Glomerular visceral epithelial cell (primary cell): ENCODE results near the gene HBZ.
"Not testable (repeated sequence)": the region's sequence is repeated elsewhere in the genome, so short reads cannot be mapped to it uniquely, and the experiment has no call there.

ENCODE experiments used
- DNase-seq: peaks from one replicate; pipeline ENCODE4 v3.0.0-alpha.2; 2016; ENCODE audit errors: extremely low spot score

The HBZ gene

DNA sequence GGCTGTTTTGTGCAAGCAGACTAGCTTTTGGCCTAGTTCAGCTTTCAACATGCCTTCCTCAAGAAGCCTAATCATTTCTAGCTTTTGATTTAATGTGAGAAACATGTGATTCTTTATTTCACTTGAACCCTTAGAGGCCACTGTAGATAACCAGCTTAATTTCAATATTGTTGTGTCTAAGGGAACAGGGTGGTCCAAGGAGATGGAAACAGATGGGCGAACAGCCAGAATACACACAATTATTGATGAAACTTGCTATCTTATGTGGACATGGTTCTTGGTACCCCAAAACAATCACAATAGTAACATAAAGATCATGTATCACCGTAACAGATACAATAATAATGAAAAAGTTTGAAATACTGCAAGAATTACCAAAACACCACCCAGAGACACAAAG lies 18.7 kb upstream of the HBZ start:
- DNase-seq, result no peak

DNA sequence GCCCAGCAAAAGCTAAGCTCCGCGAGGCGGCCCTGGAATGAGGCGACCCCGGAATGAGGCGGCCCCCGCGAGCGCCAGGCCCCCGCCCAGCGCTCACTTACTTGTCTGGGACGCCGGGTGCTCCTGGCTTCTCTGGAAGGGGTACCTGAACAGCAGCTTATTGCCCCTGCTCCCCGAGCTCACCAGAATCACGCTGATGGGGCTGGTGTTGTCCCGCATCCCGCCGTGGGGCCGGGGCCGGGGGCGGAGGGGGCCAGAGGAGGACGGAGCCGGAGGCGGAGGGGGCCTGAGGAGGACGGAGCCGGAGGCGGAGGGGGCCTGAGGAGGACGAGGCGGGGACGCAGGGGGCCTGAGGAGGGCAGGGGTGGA lies 14.4 kb upstream of the HBZ start:
- DNase-seq, result no peak

DNA sequence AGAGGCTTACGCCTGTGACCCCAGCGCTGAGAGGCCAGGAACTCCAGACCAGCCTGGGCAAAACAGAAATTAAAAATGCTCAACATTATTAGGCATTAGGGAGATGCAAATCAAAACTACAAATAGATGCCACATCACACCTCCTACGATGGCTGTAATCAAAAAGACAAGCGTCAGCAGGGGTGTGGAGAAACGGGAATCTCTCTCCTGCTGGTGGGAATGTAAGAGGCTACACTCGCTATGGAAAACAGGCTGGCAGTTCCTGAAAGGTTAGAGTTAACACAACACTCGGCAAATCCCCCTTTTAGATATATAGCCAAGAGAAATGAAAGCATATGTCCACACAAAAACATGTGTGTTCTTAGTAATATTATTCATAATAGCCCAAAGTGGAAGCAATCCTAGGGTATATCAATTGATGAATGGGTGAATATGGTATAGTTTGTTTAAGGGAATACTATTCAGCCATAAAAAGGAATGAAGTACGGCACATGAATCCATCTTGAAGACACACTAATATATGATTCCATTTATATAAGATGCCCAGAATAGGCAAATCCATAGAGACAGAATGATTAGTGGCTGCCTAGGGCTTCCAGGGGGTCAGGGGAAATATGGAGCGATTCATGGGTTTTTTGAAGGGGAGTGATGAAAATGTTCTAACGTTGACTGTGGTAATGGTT lies 12.1 kb upstream of the HBZ start:
- DNase-seq, result no peak

DNA sequence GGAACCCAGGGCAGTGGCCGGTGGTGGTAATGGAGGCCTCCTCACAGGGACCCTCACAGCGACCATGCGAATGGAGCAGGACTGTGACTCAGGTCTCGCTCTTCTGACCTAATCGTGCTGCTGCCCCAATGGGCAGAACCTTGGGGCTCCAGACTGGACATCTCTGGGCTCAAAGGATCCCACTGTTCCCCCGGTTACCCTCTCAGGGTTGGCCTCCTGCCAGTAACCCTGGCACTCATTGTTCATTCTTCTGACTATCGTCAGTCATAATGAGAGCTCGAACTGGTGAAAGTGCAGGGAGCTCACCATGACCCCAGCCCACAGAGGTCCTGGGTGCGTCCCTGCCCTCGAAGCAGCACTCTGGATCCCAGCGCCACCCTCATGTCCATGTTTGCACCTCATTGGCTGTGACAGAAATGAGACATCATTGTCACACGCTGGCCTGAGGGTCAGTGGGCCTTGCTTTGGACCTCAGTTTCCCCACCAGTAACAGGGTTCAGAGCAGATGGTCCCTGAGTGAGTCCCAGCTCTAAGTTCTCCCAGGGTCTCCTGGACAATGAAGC lies 10.0 kb upstream of the HBZ start:
- no peak for DNase-seq

DNA sequence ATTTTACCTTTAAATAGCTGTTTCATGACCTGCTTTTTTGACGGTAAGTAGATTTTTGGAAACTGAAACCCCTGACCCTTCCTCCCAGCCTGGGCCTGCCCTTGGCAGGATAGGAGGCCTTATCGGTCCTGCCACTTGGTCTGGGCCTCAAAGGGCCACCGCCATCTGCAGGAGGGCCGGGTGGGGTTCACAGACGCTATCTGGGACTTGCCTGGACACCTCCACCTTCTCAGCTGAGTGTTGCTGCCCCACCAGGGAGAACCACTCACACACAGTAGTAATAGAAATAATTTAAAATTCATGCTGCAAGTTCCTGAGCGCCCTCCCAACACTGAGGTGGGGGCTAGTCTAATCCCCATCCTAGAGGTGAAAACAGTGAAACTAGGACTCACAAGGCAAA lies 9.4 kb upstream of the HBZ start:
- no peak for DNase-seq

DNA sequence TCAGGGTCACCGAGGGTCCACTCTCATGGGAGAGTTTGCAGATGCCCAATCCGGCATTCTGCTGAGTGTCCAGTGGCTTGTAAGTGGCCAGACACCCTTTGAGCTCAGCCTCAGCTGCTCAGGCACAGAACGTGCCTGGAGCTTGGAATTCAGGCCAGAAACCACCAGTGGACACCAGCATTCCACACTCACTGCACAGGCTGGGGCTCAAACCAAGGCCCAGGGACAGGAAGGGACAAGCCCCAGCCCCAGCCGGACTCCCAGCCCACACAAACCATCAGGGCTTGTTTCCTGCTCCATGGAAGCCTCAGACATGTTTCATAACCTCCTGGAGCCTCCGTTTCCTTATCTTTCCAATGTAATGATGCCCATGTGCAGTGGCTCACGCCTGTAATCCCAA lies 9.0 kb upstream of the HBZ start:
- DNase-seq, result peak; percentile 33

DNA sequence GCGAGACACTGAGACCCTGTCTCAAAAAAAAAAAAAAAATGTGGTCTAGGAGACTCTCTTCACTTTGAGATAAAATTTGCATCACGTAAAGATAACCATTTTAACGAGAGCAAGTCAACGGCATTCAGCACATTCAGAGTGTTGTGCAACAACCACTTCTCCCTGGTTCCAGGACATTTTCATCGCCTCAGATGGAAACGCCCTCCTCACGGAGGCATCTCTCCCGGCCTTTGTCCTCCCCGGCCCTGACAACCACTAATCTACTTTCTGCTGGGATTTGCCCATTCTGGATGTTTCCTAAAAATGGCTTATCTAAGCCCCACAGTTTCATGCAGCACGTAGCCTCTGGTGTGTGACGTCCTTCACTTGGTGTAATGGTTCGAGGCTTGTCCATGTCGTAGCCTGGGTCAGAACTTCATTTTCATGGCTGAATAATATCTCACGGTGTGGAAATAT lies 7.6 kb upstream of the HBZ start:
- no peak for DNase-seq

DNA sequence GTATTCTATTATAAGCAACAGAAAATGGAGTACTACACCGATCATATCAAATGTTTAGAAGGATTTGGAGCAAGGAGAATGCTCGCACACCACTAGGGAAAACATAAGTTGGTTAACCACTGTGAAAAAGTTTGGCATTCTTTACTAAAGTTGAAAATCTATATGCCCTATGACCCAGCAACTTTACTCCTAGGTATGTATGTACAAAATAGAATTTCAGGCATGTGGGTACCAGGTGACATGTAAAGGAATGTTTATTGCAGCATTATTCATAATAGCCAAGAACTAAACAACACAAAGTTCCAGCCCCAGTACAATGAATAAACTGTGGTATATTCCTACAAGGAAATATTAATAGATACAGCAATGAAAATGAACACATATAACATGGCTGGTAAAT lies 5.8 kb upstream of the HBZ start:
- no peak for DNase-seq

DNA sequence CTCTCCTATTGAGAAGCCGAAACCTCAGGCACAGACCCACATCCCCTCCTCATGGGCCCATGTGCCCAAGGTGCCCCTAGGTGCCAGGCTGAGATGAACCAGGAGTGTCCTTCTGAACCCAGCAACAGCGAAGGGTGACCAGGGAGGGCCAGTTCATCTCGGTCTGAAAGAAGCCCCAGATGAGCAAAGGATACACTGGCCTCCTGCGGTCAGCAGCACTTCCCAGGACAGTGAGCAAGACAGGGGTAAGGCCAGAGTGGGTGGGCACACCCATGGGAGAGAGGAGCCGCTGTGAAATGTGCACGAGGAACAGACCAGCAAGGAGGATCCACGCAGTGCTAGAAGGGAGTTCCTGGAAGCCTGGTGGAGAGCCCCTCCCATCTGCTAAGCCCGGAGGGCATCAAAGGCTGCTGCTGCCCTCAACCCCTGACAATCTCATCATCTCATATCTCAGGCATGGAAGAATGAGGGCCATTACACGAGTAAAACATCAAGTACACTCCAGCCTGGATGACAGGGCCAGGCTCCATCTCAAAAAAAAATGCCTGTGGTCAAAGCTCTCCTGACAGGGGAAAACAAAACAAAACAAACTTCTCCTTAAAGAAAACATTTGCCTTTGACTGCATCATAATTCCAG lies 3.3 kb upstream of the HBZ start:
- DNase-seq, result no peak

DNA sequence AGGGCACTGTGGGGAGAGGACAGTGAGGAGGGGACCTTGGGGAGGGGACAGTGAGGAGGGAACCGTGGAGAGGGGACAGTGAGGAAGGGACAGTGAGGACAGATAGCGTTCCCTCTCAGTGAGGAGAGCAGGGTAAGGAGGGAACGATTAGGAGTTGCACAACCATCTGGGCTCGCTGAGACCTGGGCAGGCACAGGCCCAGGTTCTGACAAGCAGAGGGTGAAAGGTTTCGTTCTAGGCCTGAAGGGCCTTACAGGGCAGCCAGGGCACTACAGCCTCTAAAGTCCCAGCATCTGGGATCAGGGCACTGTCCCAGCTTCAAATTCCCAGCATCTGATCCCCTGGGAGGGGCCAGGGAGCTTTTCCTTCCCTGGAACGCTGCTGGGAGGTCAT lies 681 bp downstream of the HBZ start:
- not testable (repeated sequence) for DNase-seq

DNA sequence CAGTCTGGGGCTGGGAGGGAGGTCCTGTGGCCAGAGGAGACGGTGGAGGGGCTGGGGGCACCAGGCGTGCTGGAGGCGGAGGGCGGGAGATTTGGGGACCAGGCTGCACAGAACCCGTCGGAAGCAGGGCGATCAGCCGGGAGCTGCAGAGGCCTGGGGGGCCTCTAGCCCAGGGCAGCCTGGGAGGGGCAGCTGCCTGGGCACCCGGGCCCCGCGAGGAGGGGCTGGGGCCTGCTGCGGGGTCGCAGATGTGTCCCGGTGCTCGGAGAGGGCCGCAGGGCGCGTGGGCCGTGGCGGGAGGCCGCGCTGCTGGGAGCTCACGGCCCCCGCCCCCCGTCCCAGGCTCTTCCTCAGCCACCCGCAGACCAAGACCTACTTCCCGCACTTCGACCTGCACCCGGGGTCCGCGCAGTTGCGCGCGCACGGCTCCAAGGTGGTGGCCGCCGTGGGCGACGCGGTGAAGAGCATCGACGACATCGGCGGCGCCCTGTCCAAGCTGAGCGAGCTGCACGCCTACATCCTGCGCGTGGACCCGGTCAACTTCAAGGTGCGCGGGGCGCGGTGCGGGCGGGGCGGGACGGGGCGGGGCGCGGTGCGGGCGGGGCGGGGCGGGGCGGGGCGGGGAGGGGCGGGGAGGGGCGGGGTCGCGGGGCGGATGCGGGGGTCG lies 1.2 kb downstream of the HBZ start:
- DNase-seq, result not testable (repeated sequence)

DNA sequence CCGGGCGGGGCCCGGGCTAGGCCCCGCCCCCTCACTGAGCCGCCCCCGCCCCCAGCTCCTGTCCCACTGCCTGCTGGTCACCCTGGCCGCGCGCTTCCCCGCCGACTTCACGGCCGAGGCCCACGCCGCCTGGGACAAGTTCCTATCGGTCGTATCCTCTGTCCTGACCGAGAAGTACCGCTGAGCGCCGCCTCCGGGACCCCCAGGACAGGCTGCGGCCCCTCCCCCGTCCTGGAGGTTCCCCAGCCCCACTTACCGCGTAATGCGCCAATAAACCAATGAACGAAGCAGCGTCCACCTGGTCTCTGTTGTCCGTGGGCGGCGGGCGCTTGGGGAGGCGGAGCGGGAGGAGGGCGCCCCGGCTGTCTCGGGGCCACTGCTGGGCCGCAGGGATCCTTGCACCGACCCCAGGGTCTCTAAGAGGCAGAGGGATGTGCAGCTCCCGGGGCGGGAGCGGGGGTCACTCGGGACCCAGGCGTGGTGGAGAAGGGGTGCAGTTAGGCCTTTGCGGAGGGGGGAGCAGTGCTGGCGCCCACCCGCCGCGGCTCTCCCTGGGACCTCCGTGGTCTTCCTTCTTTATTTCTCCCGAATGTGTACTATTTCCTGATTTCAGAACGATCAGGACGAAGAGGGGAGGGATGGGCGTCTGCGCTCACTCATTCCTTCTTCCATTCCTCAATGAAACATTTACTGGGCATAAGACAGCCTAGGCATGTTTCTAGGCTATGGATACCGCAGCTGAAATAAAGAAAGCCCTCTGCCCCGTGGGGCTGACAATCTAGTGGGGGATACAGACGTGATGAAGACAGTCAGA lies 2.0 kb downstream of the HBZ start:
- DNase-seq, result peak; percentile 28

DNA sequence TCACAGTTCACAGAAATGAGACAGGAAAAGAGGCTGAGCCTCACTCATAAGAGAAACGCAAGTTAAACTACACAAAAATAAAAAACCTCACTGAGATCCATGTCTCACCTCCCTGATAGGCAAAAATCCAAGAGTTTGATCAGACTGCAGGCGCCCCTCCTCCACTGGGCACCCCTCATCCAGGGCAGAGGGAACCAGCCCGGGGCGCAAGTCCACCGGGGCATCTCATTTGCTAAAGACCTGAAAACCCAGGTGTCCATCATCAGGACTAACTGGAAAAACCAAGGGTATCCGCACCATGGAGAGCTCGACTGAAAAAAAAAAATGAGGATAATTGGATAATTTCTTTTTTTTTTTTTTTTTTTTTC lies 2.6 kb downstream of the HBZ start:
- no peak for DNase-seq

DNA sequence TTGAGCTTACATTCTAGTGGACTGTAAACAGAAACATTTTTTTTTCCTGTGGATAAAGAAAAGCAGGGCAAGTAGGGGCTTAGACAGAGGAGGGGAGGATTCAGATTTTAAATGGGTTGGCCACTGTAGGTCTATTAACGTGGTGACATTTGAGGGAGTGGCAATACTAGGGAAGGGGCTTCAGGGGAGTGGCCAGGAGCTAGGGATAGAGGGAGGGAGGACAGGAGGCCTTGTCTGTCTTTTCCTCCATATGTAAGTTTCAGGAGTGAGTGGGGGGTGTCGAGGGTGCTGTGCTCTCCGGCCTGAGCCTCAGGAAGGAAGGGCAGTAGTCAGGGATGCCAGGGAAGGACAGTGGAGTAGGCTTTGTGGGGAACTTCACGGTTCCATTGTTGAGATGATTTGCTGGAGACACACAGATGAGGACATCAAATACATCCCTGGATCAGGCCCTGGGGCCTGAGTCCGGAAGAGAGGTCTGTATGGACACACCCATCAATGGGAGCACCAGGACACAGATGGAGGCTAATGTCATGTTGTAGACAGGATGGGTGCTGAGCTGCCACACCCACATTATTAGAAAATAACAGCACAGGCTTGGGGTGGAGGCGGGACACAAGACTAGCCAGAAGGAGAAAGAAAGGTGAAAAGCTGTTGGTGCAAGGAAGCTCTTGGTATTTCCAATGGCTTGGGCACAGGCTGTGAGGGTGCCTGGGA lies 6.8 kb downstream of the HBZ start:
- DNase-seq, result no peak

DNA sequence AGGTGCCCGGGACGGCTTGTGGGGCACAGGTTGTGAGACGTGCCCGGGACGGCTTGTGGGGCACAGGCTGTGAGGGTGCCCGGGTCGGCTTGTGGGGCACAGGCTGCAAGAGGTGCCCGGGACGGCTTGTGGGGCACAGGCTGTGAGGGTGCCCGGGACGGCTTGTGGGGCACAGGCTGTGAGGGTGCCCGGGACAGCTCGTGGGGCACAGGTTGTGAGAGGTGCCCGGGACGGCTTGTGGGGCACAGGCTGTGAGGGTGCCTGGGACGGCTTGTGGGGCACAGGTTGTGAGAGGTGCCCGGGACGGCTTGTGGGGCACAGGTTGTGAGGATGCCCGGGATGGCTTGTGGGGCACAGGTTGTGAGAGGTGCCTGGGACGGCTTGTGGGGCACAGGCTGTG lies 7.8 kb downstream of the HBZ start:
- DNase-seq, result not testable (repeated sequence)

DNA sequence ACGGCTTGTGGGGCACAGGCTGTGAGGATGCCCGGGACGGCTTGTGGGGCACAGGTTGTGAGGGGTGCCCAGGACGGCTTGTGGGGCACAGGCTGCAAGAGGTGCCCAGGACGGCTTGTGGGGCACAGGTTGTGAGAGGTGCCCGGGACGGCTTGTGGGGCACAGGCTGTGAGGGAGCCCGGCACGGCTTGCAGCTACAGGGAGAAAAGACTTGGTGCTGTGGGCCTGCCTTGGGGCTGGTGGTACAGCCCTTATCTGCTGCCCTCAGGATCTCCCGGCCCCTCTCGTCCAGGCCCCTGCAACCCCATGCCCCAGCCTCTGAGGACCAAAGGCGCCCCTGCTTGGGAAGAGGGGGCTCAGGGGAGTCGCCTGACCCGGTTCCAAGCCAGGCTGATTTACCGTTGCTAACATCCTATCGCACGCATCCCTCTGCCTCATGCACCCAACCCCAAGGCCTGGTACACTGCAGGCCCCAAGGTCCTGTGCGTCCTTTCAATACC lies 8.3 kb downstream of the HBZ start:
- no peak for DNase-seq

DNA sequence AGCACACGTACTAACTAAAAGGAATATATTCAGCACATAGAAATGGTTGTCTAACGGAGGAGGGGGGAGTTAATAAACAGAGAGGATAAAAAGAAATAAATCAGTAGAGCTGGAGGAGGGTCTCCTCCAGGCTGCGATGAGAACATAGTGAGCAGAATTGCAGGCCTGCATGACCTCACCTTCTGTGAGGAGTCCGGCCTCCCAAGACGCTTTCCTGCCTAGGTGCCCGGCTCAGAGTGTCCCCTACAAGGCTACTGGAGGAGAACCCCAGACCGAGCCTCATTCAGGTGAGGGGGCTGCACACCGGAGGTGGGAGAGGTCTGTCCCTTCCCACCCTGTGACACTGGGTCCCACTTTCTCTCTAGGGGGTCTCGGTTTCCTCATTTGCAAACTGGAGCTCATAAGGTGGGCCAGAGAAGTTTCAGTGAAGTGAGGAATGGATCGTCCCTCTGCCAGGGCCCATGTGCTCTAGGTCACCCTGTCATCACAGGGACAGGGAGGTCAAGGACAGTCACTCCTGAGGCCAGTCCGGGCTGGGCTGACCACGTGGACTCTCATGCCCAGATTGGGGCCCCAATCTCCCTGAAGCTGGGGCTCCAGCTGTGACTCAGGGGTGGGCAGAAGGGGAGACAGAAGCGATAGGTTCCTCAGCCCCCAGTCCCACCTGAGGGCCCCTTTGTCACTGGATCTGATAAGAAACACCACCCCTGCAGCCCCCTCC lies 10.0 kb downstream of the HBZ start:
- DNase-seq, result no peak

DNA sequence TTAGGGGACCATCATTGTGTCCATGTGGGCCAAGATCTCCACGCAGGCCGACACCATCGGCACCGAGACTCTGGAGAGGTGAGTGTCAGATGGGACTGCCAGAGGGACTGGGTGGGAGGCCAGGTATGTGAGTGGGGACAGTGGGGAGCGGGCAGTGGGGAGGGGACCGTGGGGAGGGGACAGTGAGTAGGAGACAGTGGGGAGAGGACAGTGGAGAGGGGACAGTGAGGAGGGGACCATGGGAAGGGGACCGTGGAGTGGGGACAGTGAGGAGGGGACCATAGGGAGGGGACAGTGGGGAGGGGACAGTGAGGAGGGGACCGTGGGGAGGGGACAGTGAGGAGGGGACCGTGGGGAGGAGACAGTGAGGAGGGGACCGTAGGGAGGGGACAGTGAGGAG lies 10.7 kb downstream of the HBZ start:
- DNase-seq, result not testable (repeated sequence)

DNA sequence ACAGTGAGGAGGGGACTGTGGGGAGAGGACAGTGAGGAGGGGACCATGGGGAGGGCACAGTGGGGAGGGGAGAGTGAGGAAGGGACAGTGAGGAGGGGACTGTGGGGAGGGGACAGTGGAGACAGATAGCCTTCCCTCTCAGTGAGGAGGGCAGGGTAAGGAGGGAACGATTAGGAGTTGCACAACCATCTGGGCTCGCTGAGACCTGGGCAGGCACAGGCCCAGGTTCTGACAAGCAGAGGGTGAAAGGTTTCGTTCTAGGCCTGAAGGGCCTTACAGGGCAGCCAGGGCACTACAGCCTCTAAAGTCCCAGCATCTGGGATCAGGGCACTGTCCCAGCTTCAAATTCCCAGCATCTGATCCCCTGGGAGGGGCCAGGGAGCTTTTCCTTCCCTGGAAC lies 11.3 kb downstream of the HBZ start:
- DNase-seq, result not testable (repeated sequence)

DNA sequence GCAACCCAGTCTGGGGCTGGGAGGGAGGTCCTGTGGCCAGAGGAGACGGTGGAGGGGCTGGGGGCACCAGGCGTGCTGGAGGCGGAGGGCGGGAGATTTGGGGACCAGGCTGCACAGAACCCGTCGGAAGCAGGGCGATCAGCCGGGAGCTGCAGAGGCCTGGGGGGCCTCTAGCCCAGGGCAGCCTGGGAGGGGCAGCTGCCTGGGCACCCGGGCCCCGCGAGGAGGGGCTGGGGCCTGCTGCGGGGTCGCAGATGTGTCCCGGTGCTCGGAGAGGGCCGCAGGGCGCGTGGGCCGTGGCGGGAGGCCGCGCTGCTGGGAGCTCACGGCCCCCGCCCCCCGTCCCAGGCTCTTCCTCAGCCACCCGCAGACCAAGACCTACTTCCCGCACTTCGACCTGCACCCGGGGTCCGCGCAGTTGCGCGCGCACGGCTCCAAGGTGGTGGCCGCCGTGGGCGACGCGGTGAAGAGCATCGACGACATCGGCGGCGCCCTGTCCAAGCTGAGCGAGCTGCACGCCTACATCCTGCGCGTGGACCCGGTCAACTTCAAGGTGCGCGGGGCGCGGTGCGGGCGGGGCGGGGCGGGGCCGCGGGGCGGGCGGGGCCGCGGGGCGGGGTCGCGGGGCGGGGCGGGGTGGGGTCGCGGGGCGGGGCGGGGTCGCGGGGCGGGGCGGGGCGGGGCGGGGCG lies 11.8 kb downstream of the HBZ start:
- not testable (repeated sequence) for DNase-seq
